ENCODE measurements around the gene SERPINA10.

SERPINA10 gene

DNA sequence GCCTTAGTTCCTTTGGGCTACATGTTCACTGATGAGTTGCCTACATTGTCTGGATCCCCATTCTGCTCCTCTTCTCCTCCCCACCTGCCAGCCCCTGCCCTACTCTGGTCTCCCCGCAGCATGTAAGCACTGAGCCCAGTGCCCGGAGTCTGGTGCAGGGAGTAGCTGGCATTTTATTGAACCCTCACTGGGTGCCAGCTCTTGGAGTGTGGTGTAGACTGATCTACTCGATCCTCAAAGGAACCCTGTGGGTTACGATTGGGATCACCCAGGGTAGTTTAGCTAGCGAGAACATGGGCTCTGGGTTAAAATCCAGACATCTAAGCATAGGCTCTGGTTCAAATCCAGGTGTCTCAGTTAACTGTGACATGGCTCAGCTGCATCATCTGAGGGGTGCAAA lies 38.4 kb upstream of the SERPINA10 start:
- H3K27me3 ChIP-seq (ENCODE audit: insufficient read depth, low read length, poor library complexity, severe bottlenecking), result no peaks in the 10 kb centered on the region
- no peaks in the 10 kb centered on the region for H4K20me1 ChIP-seq (ENCODE audit: insufficient read depth, low read length, poor library complexity, severe bottlenecking)
- no peak overlapping the region for H3K4me3 ChIP-seq (ENCODE audit: low read length, poor library complexity, severe bottlenecking)

DNA sequence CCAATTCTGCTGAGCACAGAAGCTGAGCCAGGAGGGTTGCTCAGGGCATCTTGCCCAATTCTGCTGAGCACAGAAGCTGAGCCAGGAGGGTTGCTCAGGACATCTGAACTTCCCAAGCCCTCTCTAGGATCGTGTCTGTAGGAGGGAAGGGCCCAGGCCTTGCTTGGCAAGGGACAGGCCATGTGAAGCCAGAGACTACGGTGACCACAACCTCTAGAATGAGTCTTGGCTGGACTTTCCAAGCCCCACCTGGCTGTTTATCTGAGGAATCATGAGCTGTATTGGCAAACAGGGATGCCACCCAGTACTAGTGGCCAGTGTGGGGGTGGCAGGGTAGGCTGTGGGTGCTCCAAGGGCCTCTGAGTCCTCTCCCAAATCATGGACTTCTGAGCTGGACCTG lies 37.8 kb upstream of the SERPINA10 start:
- Histone ChIP-seq H2AFZ (ENCODE audit: low read length) (no peak overlapping the region), H3K4me2 (ENCODE audit: low read depth, low read length, poor library complexity, severe bottlenecking) (no peak overlapping the region), H3K4me1 (ENCODE audit: insufficient read depth, low read length, poor library complexity, severe bottlenecking) (no peaks in the 10 kb centered on the region), H3K9ac (ENCODE audit: low read depth, low read length, poor library complexity, severe bottlenecking) (no peak overlapping the region), H4K20me1 (ENCODE audit: insufficient read depth, low read length, poor library complexity, severe bottlenecking) (no peaks in the 10 kb centered on the region), H3K79me2 (ENCODE audit: insufficient read depth, low read length) (no peaks in the 10 kb centered on the region), H3K4me3 (ENCODE audit: low read length, poor library complexity, severe bottlenecking) (no peak overlapping the region), H3K9me2 (replicated peaks; ENCODE audit: low read depth, low read length) (no peaks in the 10 kb centered on the region), H3K36me3 (ENCODE audit: insufficient read depth, low read length) (no peaks in the 10 kb centered on the region), H3K27me3 (ENCODE audit: insufficient read depth, low read length, poor library complexity, severe bottlenecking) (no peaks in the 10 kb centered on the region), H3K9me3 (ENCODE audit: insufficient read depth, low read depth, low read length) (no peaks in the 10 kb centered on the region), H3F3A (ENCODE audit: low read depth) (no peaks in the 10 kb centered on the region)
- TF ChIP-seq EZH2phosphoT487 (IDR thresholded peaks at IDR 0.05; ENCODE audit: borderline replicate concordance), result no peak
- TF ChIP-seq, protein P1, sequence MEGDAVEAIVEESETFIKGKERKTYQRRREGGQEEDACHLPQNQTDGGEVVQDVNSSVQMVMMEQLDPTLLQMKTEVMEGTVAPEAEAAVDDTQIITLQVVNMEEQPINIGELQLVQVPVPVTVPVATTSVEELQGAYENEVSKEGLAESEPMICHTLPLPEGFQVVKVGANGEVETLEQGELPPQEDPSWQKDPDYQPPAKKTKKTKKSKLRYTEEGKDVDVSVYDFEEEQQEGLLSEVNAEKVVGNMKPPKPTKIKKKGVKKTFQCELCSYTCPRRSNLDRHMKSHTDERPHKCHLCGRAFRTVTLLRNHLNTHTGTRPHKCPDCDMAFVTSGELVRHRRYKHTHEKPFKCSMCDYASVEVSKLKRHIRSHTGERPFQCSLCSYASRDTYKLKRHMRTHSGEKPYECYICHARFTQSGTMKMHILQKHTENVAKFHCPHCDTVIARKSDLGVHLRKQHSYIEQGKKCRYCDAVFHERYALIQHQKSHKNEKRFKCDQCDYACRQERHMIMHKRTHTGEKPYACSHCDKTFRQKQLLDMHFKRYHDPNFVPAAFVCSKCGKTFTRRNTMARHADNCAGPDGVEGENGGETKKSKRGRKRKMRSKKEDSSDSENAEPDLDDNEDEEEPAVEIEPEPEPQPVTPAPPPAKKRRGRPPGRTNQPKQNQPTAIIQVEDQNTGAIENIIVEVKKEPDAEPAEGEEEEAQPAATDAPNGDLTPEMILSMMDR (conservative IDR thresholded peaks at IDR 0.05; ENCODE audit: low read length), result no peak

More for the DNA sequence above, 38.4 kb upstream of the SERPINA10 start:
- no peaks in the 10 kb centered on the region for H3K9me3 ChIP-seq (ENCODE audit: insufficient read depth, low read depth, low read length)
- H2AFZ ChIP-seq (ENCODE audit: low read length), result no peak overlapping the region
- no peak overlapping the region for H3K9ac ChIP-seq (ENCODE audit: low read depth, low read length, poor library complexity, severe bottlenecking)
- TF ChIP-seq EZH2phosphoT487 (IDR thresholded peaks at IDR 0.05; ENCODE audit: borderline replicate concordance), result no peak
- TF ChIP-seq, protein P1 (conservative IDR thresholded peaks at IDR 0.05; ENCODE audit: low read length), result no peak
- H3K4me2 ChIP-seq (ENCODE audit: low read depth, low read length, poor library complexity, severe bottlenecking), result no peak overlapping the region
- no peaks in the 10 kb centered on the region for H3F3A ChIP-seq (ENCODE audit: low read depth)
- H3K36me3 ChIP-seq (ENCODE audit: insufficient read depth, low read length), result no peaks in the 10 kb centered on the region
- H3K9me2 ChIP-seq (replicated peaks; ENCODE audit: low read depth, low read length), result no peaks in the 10 kb centered on the region
- H3K4me1 ChIP-seq (ENCODE audit: insufficient read depth, low read length, poor library complexity, severe bottlenecking), result no peaks in the 10 kb centered on the region
- H3K79me2 ChIP-seq (ENCODE audit: insufficient read depth, low read length), result no peaks in the 10 kb centered on the region

DNA sequence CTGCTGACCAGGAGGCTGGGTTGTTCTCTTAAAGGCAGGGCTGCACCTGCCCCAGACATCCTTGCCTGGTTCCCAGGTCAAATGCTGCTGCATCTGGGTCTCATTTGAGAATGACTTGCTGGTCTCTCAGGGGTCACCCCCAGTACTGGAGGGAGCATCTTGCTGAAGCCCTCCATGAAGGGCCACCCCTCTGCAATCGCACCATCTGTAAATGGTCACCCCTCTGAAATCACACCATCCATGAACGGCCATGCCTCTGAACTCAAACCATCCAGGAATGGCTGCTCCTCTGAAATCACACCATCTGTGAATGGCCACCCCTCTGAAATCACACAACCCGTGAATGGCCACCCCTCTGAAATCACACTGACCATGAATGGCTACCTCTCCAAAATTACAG lies 37.4 kb upstream of the SERPINA10 start:
- no peak overlapping the region for H2AFZ ChIP-seq (ENCODE audit: low read length)
- H3K36me3 ChIP-seq (ENCODE audit: insufficient read depth, low read length), result no peaks in the 10 kb centered on the region
- H3K79me2 ChIP-seq (ENCODE audit: insufficient read depth, low read length), result no peaks in the 10 kb centered on the region
- no peaks in the 10 kb centered on the region for H3K27me3 ChIP-seq (ENCODE audit: insufficient read depth, low read length, poor library complexity, severe bottlenecking)
- no peaks in the 10 kb centered on the region for H3K9me3 ChIP-seq (ENCODE audit: insufficient read depth, low read depth, low read length)
- no peaks in the 10 kb centered on the region for H3K4me1 ChIP-seq (ENCODE audit: insufficient read depth, low read length, poor library complexity, severe bottlenecking)
- no peak overlapping the region for H3K9ac ChIP-seq (ENCODE audit: low read depth, low read length, poor library complexity, severe bottlenecking)
- H3K4me3 ChIP-seq (ENCODE audit: low read length, poor library complexity, severe bottlenecking), result no peak overlapping the region
- no peaks in the 10 kb centered on the region for H4K20me1 ChIP-seq (ENCODE audit: insufficient read depth, low read length, poor library complexity, severe bottlenecking)
- H3F3A ChIP-seq (ENCODE audit: low read depth), result no peaks in the 10 kb centered on the region
- H3K9me2 ChIP-seq (replicated peaks; ENCODE audit: low read depth, low read length), result no peaks in the 10 kb centered on the region
- TF ChIP-seq EZH2phosphoT487 (IDR thresholded peaks at IDR 0.05; ENCODE audit: borderline replicate concordance), result no peak
- TF ChIP-seq, protein P1 (conservative IDR thresholded peaks at IDR 0.05; ENCODE audit: low read length), result no peak
- no peak overlapping the region for H3K4me2 ChIP-seq (ENCODE audit: low read depth, low read length, poor library complexity, severe bottlenecking)
